HCT116 (cell line): ENCODE measurements around the gene KCNK13. TPM values are rescaled to one million over a fixed set of nuclear protein-coding genes. Genes with fewer than 3 reads are reported as not detected.

ENCODE experiments used
- ATAC-seq: fragments of 200-7000 bp; cut with Tn5 transposase; 2 replicates; pipeline ENCODE4 v1.9.1; 2020; ENCODE audit warnings: mild to moderate bottlenecking, moderate library complexity
- BruUV-seq: library from RNA; stranded (reverse); fragments of 400-500 nt; replicated peaks from 2 replicates; lab custom pipeline; 2021; lab: Mats Ljungman, UMichigan
- CTCF ChIA-PET: fragments of 300-600 bp; sonication (Branson Sonifier 250); formaldehyde crosslinking; loops from one replicate; lab custom pipeline; 2021; ENCODE audit warnings: antibody characterized with exemption; lab: Charles Lee
- POLR2A ChIA-PET: fragments of 300-600, 350-600 bp; sonication (Branson Sonifier 250); formaldehyde crosslinking; loops from one replicate; lab custom pipeline; 2021; ENCODE audit warnings: antibody characterized with exemption; lab: Charles Lee
- RAD21 ChIA-PET, 2 experiments: fragments of 300-600 bp; sonication (Branson Sonifier 250); formaldehyde crosslinking; loops; one replicate each; lab custom pipeline; 2023; ENCODE audit warnings: low total read pairs in 2 of 2; ENCODE audit not compliant: uncharacterized antibody in 2 of 2, unreplicated experiment in 2 of 2, low non-redundant PET in 1 of 2; lab: Charles Lee
- DNase-seq: peaks from one replicate; pipeline ENCODE4 v3.0.0-alpha.2; 2010; ENCODE audit warnings: low read depth, low spot score
- H2AFZ ChIP-seq: fragments of 200-600 bp; shearing (Covaris generic), sonication (generic); 2 replicates; pipeline ENCODE4 v1.6.1; 2017; ENCODE audit warnings: low read depth, mixed run types, mixed read lengths, antibody characterized with exemption, low read length; ENCODE audit not compliant: poor library complexity, severe bottlenecking
- H3K27ac ChIP-seq: 2 replicates; pipeline ENCODE4 v1.5.1; 2012; ENCODE audit warnings: low read depth, low read length
- H3K27me3 ChIP-seq: fragments of 200-600 bp; sonication (generic); 2 replicates; pipeline ENCODE4 v1.6.1; 2016; ENCODE audit warnings: mixed run types, low read length, mixed read lengths; ENCODE audit not compliant: insufficient read depth
- H3K36me3 ChIP-seq, 2 experiments: fragments of 200-500 bp in 1 of 2; fragments of 200-600 bp in 1 of 2; sonication (Bioruptor generic) in 1 of 2; sonication (generic) in 1 of 2; 2 replicates each; pipeline versions ENCODE4 v1.5.1 to v1.6.1; 2014 to 2016; ENCODE audit warnings: low read length in 2 of 2, inconsistent platforms in 1 of 2, mixed read lengths in 1 of 2, mixed run types in 1 of 2; ENCODE audit not compliant: insufficient read depth in 2 of 2, control insufficient read depth in 1 of 2
- H3K4me1 ChIP-seq, 2 experiments: fragments of 200-600 bp in 1 of 2; sonication (generic) in 1 of 2; 2 replicates each; pipeline versions ENCODE4 v1.5.1 to v1.6.1; 2012 to 2017; ENCODE audit warnings: low read length in 2 of 2, inconsistent platforms in 1 of 2, mild to moderate bottlenecking in 1 of 2, mixed read lengths in 1 of 2, mixed run types in 1 of 2, moderate library complexity in 1 of 2; ENCODE audit not compliant: insufficient read depth in 2 of 2, control insufficient read depth in 1 of 2
- H3K4me2 ChIP-seq: fragments of 200-600 bp; sonication (generic); 2 replicates; pipeline ENCODE4 v1.6.1; 2017; ENCODE audit warnings: mixed run types, low read length, mixed read lengths
- H3K4me3 ChIP-seq, 2 experiments: fragments of 200-600 bp in 1 of 2; sonication (generic) in 1 of 2; replicated peaks in 1 of 2; 2 replicates each; pipeline ENCODE4 v1.5.1; 2011 to 2016; ENCODE audit warnings: low read length in 2 of 2, control low read depth in 1 of 2, low read depth in 1 of 2, mild to moderate bottlenecking in 1 of 2, mixed read lengths in 1 of 2, mixed run types in 1 of 2
- H3K79me2 ChIP-seq: fragments of 200-600 bp; sonication (generic); 2 replicates; pipeline ENCODE4 v1.6.1; 2017; ENCODE audit warnings: mild to moderate bottlenecking, mixed run types, low read length, moderate library complexity, mixed read lengths; ENCODE audit not compliant: insufficient read depth
- H3K9ac ChIP-seq: fragments of 200-600 bp; sonication (generic); 2 replicates; pipeline ENCODE4 v1.6.1; 2016; ENCODE audit warnings: low read length, mixed read lengths
- H3K9me2 ChIP-seq: fragments of 200-600 bp; sonication (generic), shearing (Covaris generic); 2 replicates; pipeline ENCODE4 v1.6.1; 2017; ENCODE audit warnings: mixed run types, mild to moderate bottlenecking, moderate library complexity; ENCODE audit not compliant: insufficient read depth
- H3K9me3 ChIP-seq, 2 experiments: fragments of 200-500 bp in 1 of 2; fragments of 200-600 bp in 1 of 2; sonication (Bioruptor generic) in 1 of 2; sonication (generic) in 1 of 2; 2 replicates each; pipeline ENCODE4 v1.6.1; 2014 to 2017; ENCODE audit warnings: low read length in 2 of 2, mixed read lengths in 2 of 2, inconsistent platforms in 1 of 2, low read depth in 1 of 2, mild to moderate bottlenecking in 1 of 2, mixed run types in 1 of 2, moderate library complexity in 1 of 2; ENCODE audit not compliant: control insufficient read depth in 1 of 2, insufficient read depth in 1 of 2
- H4K20me1 ChIP-seq: fragments of 200-600 bp; sonication (generic), shearing (Covaris generic); 2 replicates; pipeline ENCODE4 v1.6.1; 2017; ENCODE audit warnings: mixed run types, mild to moderate bottlenecking, moderate library complexity; ENCODE audit not compliant: insufficient read depth
- ELF1 ChIP-seq: IDR thresholded peaks from 2 replicates; pipeline ENCODE4 v1.6.1; 2012; ENCODE audit warnings: low read depth, borderline replicate concordance
- FOSL1 ChIP-seq: IDR thresholded peaks from 2 replicates; pipeline ENCODE4 v1.6.1; 2012; ENCODE audit warnings: low read depth
- JUND ChIP-seq: IDR thresholded peaks from 2 replicates; pipeline ENCODE4 v1.6.1; 2012
- POLR2AphosphoS5 ChIP-seq: IDR thresholded peaks from 2 replicates; pipeline ENCODE4 v1.6.1; 2011; ENCODE audit warnings: mild to moderate bottlenecking, low read depth, low read length, moderate library complexity
- RAD21 ChIP-seq: IDR thresholded peaks from 2 replicates; pipeline ENCODE4 v1.6.1; 2012; ENCODE audit warnings: low read depth, mild to moderate bottlenecking
- SIN3A ChIP-seq: IDR thresholded peaks from 2 replicates; pipeline ENCODE4 v1.6.1; 2012; ENCODE audit warnings: low read depth
- SP1 ChIP-seq: IDR thresholded peaks from 2 replicates; pipeline ENCODE4 v1.6.1; 2012; ENCODE audit warnings: low read depth
- SRF ChIP-seq: IDR thresholded peaks from 2 replicates; pipeline ENCODE4 v1.6.1; 2012; ENCODE audit warnings: low read depth
- TCF7L2 ChIP-seq: IDR thresholded peaks from 2 replicates; pipeline ENCODE4 v1.7.0; 2011; ENCODE audit warnings: borderline replicate concordance, inconsistent platforms; ENCODE audit not compliant: insufficient read depth, insufficient read length; ENCODE audit errors: extremely low read depth
- ZNF274 ChIP-seq: fragments of 200-500 bp; sonication (Bioruptor generic); IDR thresholded peaks from 2 replicates; pipeline ENCODE4 v1.6.1; 2014; ENCODE audit warnings: mild to moderate bottlenecking, low read depth, low read length, inconsistent platforms
- intact Hi-C: fragments of 100-400 bp; cut with micrococcal nuclease; formaldehyde crosslinking; loops from 2 replicates; pipeline ENCODE4 v1.10.0; 2022
- total RNA-seq: library from RNA; stranded (reverse); gene quantifications from one replicate; pipeline ENCODE4 v1.2.1, GENCODE V29; 2021; ENCODE audit not compliant: unreplicated experiment
- TF ChIP-seq, protein P1 (sequence below): IDR thresholded peaks from 2 replicates; pipeline ENCODE4 v1.6.1; 2011; ENCODE audit warnings: mild to moderate bottlenecking, low read length, moderate library complexity; ENCODE audit not compliant: insufficient replicate concordance; ENCODE audit errors: extremely low read depth

The KCNK13 gene
- total RNA-seq, 1 experiment from 2014 or later = 2.2 TPM

DNA sequence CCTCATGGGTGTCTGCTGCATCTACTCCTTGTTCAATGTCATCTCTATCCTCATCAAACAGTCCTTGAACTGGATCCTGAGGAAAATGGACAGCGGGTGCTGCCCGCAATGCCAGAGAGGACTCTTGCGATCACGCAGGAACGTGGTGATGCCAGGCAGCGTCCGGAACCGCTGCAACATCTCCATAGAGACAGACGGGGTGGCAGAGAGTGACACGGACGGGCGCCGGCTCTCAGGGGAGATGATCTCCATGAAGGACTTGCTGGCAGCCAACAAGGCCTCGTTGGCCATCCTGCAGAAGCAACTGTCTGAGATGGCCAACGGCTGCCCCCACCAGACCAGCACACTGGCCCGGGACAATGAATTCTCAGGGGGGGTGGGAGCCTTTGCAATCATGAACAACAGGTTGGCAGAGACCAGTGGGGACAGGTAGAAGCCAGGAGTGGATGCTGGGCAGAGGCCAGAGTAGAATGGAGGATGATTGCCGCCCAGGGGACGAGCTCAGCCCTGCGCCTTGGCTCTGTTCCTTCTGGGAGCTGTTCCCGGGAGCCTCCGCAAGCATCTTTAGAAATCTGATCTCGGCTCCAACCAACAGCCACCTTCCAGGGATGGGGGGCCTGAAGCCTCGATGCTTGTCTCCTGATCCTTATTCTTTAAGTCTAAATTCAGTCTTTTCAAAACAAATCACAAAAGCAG lies 122.9 kb downstream of the KCNK13 start (continued):
- no peak for TF ChIP-seq POLR2AphosphoS5
- no peak for TF ChIP-seq SRF
- TF ChIP-seq RAD21 = no peak
- TF ChIP-seq, protein P1, sequence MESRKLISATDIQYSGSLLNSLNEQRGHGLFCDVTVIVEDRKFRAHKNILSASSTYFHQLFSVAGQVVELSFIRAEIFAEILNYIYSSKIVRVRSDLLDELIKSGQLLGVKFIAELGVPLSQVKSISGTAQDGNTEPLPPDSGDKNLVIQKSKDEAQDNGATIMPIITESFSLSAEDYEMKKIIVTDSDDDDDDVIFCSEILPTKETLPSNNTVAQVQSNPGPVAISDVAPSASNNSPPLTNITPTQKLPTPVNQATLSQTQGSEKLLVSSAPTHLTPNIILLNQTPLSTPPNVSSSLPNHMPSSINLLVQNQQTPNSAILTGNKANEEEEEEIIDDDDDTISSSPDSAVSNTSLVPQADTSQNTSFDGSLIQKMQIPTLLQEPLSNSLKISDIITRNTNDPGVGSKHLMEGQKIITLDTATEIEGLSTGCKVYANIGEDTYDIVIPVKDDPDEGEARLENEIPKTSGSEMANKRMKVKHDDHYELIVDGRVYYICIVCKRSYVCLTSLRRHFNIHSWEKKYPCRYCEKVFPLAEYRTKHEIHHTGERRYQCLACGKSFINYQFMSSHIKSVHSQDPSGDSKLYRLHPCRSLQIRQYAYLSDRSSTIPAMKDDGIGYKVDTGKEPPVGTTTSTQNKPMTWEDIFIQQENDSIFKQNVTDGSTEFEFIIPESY = no peak
- TF ChIP-seq TCF7L2 = no peak
- no peak for TF ChIP-seq JUND
- TF ChIP-seq, all 23 proteins: peak for 0

DNA sequence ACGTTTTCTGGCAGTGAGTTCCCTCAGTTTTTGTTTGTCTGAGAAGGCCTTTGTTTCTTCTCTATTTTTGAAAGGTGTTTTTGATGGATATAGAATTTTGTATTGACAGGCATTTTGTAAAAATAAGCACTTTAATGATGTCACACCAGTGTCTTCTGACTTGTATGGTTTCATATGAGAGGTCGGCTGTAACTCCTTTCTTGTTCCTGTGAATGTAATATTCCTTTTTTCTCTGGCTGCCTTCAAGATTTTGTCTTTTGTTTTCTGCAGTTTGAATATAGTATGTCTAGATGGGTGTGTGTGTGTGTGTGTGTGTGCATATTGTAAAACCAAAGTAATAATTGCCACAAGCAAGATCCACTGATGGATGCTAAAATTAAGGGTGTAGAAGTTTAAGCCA lies 126.8 kb downstream of the KCNK13 start:
- Histone ChIP-seq H3K79me2 (no peaks in the 10 kb centered on the region), H3K4me2 (no peak overlapping the region), H3K27me3 (no peaks in the 10 kb centered on the region), H3K9me3 (no peaks in the 10 kb centered on the region), H3K4me3 (no peak overlapping the region), H3K9ac (no peak overlapping the region), H3K9me2 (no peaks in the 10 kb centered on the region), H3K36me3 (no peaks in the 10 kb centered on the region), H3K27ac (no peak overlapping the region), H4K20me1 (no peaks in the 10 kb centered on the region), H3K4me1 (no peaks in the 10 kb centered on the region), H2AFZ (no peak overlapping the region)
- intact Hi-C loops = no loop called here
- ATAC-seq = no peak
- RAD21 ChIA-PET = no interaction called here
- CTCF ChIA-PET = no interaction called here
- DNase-seq = no peak
- no peak for TF ChIP-seq SIN3A
- no peak for TF ChIP-seq FOSL1
- TF ChIP-seq TCF7L2 = no peak
- TF ChIP-seq ELF1 = no peak
- no peak for TF ChIP-seq SP1
- no peak for TF ChIP-seq JUND
- no peak for TF ChIP-seq ZNF274
- BruUV-seq = no TSS peak
- POLR2A ChIA-PET = no interaction called here
